ENCODE results near the gene PTF1A.

Gene PTF1A

GRCh38 chr10:23187155-23187554 lies 5.0 kb upstream of the PTF1A start:
- no peak for DNase-seq

DNA sequence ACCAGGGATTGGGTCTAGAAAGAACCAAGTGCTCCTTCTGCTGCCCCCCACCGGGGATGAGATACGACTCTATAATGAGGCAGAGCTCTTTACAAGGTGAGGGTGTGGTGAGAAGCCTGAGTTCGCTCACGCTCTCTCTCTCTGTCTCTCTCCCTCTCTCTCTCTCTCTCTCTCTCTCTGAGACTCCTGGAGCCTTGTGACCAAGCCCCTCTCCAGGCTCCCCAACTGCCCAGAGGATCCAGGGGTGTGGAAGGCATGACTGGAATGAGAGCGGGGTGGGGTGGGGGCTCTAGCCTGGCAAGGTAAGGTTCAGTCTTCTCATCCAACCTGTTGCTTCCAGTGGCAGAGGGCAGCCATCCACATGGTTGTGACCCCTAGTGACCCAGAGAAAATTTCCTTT lies 3.1 kb upstream of the PTF1A start:
- no peak for DNase-seq

DNA sequence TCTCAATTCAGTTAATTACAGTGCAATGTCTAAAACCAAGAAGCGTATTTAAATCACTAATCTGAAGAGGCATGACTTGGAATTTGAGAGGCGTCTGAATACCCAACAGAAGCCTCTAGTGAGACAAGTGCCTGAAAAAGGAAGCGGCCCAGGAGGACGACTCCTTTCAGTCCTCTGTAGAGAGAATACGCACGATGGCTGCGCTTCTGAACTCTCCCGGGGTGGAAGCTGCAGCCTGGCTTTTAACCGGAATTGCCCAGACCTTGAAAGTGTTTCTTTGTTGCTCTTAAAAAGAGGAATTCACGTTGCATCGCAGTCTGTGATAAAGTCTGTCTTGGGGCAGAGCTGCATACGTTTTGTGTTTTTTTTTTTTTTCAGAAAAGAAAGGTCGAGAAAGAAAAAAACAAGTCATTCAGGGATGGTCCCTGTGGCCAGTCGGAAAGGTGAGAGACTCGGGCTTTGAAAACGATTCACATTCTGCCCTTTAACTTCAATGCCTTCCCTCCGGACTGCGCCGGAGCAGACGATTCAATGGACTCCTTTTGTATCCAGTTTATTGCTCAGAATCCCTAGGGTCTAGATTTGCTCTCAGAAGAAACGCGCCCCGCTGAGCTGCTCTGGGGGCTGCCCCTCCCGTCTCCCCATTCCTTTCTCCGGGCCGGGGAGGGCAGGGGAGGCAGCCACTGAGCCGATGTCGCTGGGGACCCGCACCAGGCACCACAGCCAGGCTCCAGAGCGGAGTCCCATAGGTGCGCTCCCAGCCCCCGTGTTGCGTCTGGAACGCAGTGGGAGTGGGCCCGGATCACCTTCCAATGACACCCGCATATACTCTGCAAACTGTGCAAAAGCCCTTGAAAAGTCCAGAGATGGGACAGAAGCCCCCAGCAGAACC lies 994 bp upstream of the PTF1A start:
- DNase-seq, result no peak

DNA sequence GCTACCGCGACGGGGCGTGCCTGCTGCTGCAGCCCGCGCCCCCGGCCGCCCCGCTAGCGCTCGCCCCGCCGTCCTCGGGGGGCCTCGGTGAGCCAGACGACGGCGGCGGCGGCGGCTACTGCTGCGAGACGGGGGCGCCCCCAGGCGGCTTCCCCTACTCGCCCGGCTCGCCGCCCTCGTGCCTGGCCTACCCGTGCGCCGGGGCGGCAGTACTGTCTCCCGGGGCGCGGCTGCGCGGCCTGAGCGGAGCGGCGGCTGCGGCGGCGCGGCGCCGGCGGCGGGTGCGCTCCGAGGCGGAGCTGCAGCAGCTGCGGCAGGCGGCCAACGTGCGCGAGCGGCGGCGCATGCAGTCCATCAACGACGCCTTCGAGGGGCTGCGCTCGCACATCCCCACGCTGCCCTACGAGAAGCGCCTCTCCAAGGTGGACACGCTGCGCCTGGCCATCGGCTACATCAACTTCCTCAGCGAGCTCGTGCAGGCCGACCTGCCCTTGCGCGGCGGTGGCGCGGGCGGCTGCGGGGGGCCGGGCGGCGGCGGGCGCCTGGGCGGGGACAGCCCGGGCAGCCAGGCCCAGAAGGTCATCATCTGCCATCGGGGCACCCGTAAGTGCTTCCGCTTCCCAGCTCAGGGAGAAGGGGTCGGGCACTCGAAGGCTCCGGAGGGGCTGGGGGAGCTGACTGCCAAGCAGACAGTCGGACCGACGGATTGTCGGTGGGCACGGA lies 761 bp downstream of the PTF1A start:
- no peak for DNase-seq

- no peak for DNase-seq
Observed at GRCh38 chr10:23193435-23194074, 1.4 kb downstream of the PTF1A start.

DNA sequence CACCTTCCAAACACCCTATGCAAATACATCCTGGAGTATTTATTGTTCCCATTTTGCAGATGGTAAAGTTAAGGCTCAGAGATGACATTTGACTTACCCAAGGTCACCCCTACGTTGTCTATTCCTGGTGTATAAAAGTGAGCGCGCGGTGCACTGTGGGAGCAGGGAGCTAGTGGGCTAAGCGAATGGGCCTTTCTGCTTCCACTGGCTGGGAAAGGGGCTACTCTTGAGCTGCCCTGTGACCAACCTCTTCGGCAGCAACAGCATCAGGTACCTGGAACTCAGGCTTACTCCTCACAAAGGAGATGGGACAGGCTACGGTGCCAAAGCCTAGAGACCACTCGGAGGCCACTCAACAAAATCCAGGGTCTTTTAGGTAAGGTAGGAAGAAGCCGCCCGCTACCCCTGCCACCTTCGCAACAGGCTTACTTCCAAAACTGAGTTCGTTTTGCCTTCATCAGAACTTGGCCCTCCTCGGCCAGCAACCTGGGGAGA lies 2.4 kb downstream of the PTF1A start:
- no peak for DNase-seq

- DNase-seq, result no peak
Observed at GRCh38 chr10:23194966-23195845, 3.1 kb downstream of the PTF1A start.

DNA sequence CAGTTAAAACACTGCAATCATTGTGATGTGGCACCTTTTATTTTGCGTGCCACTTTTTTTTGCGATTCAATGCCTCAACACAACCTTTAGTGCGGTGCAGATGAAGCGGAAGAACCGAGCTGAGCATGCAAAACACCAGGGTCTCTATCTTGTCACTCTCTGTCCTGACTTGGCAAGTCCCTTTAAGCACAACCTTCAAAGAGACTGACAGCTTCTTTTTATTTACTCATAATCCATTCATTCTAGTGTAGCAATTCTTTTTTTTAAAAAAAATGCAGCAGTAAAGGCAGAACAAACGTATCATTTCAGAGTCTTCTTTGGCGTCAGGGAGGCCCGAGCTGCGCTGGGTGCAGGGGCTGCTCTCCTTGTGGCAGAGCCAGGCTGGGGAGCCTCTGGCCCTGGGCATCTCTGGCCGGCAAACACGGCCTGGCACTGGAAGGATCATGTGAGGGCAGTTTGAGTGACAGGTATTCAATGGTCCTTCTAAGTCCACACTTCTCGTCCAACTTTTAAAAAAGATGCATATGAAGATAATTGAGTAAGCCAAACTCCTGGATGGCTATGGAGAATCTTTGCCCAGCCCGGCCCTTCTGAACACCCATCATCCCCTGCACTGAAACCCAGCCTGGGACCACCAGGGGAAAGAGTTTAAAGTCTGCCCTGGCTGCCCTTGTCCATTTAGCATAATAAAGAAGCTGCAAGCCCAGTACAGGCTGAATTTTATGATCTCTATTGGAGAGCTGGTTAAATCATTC lies 3.9 kb downstream of the PTF1A start:
- DNase-seq, result no peak

DNA sequence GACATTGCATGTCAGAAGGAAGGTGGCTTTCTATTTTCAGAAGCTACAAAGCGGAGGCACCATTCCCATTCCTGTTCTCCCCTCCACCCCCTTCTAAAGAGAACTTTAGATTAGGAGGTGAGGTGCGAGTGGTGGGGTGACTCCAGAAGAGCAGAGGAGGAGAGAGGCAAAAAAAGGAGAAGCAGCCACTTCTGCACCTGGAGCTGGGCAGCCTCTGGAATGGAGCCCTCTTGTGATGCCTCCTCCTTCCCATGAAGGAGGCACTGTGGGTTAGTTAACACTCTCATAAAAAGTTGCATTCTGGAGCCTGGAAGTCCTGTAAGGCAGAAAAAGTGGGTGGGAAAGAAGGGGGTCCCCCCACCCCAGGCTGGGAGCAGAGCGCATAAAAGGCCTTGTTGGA lies 4.8 kb downstream of the PTF1A start:
- DNase-seq, result no peak

GRCh38 chr10:23197416-23197861 lies 5.3 kb downstream of the PTF1A start:
- DNase-seq, result no peak

DNA sequence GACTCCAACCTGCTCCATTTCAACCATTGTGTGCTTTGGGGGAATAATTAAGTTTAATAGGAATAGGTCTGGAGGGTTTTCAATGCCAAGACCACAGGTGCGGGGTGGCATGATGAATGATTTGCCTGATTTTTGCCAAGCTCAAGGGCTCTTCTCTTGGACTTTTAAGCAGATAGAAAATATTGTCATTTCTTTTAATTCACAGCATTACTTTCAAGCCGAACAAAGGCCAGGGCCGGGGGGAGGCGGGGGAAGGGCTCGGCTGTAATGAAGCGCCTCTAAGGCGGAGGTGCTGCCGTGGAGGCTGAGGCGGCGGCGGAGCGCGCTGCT lies 6.5 kb downstream of the PTF1A start:
- DNase-seq, result no peak

DNA sequence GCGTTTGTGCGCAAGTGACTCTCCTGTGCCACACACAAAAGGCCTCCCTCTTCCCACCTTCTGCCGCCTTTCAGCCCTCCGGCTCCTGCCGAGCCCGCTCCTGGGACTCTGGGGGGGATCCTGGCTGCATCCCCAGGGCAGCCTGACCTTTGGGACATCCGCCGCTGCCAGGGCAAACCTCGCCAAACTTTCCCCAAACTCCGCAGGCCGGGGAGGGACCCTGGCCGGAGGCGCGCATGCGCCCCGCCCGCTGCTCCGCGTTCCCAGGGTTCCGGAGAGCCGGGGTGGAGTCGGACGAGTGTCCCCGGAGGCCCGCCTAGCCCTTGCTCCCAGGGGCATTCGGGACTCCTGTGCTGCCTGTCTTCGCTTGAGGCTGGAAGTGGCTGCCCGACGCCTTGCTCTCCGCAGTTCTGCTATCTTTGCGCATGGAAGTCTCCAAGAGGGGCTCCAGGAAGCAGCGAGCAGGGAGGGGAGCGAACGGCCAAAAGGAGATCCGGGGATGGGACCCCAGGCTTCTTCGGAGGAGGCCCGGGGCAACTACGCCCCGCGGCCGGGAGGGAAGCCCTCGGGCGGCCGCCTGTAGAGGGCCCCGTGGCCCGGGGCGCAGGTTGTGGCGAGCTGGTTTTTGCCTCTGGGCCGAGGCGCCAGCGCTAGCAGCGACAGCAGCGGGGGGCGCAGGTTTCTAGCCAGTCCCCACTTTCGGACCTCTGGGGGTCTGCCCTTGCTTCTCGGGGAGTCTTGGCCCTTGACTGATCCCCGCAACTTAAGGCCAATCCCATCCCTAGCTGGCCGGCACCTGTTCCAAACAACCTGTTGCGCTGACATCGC lies 7.0 kb downstream of the PTF1A start:
- DNase-seq, result no peak

DNA sequence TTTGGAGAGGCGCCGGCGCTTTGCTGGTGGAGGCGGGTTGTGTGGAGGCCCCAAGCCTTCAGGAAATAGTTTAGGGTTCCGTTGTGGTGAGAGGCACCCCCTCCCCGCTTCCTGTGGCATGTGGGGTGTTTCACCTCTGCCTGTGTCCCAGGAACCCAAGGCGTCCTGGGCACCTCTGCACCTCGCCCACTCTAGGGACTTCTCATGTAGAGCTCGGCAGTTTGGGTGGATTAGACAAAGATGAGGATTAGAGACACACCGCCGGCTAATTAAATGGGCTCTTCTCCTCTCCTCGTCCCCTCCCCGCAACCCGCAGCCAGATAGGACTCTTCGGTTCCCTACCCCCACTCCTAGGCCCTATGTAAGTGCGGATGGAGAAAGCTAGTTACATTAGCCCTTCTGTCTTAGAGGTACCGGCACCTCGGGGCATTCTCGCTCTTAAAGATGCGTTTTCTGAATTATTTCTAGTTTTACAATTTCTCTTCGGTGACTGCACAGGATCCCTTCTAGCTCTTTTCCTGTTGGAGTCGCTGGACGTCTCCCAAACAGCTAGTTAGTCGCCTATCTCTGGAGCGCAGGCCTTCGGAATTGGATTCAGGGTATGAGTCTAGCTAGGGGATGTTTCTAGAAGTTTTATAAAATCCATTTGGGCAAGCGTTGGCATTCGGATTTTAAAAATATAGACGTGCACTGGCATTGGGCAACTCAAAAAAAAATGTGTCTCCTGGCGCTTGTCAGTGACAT lies 7.8 kb downstream of the PTF1A start:
- DNase-seq, result no peak

- no peak for DNase-seq
Observed at GRCh38 chr10:23200586-23200985, 8.5 kb downstream of the PTF1A start.

DNA sequence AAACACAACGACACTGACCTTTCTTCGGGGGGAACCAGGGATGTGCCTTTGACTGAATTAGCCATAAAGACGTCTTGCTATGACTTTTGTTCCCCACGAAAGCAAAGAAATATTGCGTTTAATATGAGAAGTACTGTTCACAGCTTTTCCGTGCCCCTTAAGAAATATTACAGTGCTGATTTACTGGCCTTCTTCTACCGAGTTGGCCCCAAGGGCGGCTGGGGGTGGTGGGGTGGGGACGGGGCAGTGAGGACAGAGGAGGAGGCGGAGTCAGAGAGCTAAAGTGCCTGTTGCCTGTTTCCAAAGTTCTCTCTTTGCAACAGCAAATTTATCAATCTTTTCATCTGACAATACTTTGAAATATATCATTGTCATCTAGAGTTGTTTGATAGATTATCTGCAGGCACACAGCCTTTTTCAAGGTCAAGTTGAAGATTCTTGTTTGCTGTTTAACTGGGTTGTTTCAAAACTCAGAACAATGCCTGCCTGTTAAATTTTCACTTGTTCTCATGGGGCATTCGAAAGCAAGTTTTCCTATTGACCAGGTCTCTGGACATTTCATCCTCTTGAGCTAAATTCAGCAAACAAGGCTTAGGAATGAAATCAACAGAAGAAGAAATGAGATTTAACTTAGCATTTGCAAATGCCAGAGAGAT lies 9.0 kb downstream of the PTF1A start:
- DNase-seq, result no peak

- no peak for DNase-seq
Observed at GRCh38 chr10:23201837-23202236, 9.7 kb downstream of the PTF1A start.

GRCh38 chr10:23202779-23203178 lies 10.7 kb downstream of the PTF1A start:
- no peak for DNase-seq

DNA sequence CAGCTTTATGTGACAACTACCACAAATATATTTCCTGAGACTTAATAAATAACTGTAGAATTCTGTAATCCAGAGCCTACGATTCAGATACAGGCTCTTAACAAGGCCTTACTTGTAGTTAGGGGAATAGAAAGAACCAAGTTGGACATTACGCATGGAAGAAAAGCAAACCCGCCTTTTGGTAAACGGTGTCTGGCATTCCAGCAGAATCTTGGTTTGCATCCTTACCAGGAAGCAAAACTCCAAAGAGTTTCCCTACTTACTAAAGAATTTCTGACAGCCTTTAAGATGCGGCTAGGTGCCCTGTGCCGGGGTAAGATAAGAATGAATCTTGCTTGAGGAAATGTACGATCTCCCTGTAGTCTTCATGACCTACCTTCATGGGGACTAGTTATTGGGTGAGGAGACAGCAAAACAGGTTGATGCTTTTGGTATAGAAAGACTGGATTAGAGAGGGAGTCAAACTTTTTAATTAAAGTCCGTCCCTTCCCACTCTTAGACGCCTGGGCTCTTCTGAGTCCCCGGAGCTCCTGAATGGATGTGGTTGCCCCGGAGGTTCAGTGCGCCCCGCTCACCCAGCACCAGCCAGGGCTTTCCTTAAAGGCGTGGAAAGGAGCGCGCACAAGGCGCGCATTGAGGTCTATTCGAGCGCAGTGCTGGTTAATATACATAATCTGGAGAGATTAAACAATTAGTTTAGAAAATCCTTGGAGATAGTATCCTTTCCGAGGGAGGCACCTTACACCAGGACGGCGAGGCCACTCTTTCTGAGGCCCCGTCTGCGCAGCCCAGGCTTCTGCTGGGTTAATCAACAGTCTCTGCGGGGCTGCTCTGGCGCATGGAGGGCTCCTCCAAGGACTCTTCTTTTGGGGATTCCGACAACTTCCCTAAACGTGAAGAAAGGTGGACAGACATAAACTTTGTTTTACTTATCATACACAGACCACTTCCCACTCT lies 11.5 kb downstream of the PTF1A start:
- DNase-seq, result no peak

Measured in GOT3 (cell line).